CD4-positive, alpha-beta T cell (primary cell): Measurements from ENCODE around the gene CTNNA1. TPM values are rescaled to one million over a fixed set of nuclear protein-coding genes. Genes with fewer than 3 reads are reported as not detected.

ENCODE experiments used
- ATAC-seq: fragments of 200-7000 bp; cut with Tn5 transposase; one replicate; pipeline ENCODE4 v1.10.0; 2022; ENCODE audit warnings: mild to moderate bottlenecking; ENCODE audit not compliant: poor library complexity
- CTCF ChIA-PET: fragments of 350-600 bp; sonication (Branson Sonifier 250); formaldehyde crosslinking; loops from one replicate; lab custom pipeline; 2021; ENCODE audit warnings: antibody characterized with exemption, inconsistent platforms; lab: Charles Lee
- POLR2A ChIA-PET: fragments of 350-600 bp; sonication (Branson Sonifier 250); formaldehyde crosslinking; loops from one replicate; lab custom pipeline; 2021; ENCODE audit warnings: antibody characterized with exemption, inconsistent platforms; lab: Charles Lee
- DNase-seq, 14 experiments: peaks; one replicate each; pipeline ENCODE4 v3.0.0-alpha.2; 2013 to 2020; ENCODE audit warnings: mixed read lengths in 2 of 14
- H3K27ac ChIP-seq, 2 donors: one replicate each; pipeline versions ENCODE4 v1.5.1 to v1.7.0; 2013; ENCODE audit warnings: low read length in 2 of 2, low read depth in 1 of 2, mild to moderate bottlenecking in 1 of 2
- H3K27me3 ChIP-seq, 2 experiments: 1 replicate in 1 of 2; 2 replicates in 1 of 2; pipeline versions ENCODE4 v1.6.1 to v1.7.0; 2013; ENCODE audit warnings: low read length in 2 of 2, control low read depth in 1 of 2, mild to moderate bottlenecking in 1 of 2, moderate library complexity in 1 of 2; ENCODE audit not compliant: insufficient read depth in 2 of 2, control insufficient read depth in 1 of 2
- H3K36me3 ChIP-seq: one replicate; pipeline ENCODE4 v1.6.1; 2013; ENCODE audit warnings: low read length, control low read depth; ENCODE audit not compliant: insufficient read depth
- H3K4me1 ChIP-seq: one replicate; pipeline ENCODE4 v1.6.1; 2013; ENCODE audit warnings: low read length, control low read depth; ENCODE audit not compliant: insufficient read depth
- H3K4me3 ChIP-seq: one replicate; pipeline ENCODE4 v1.5.1; 2013; ENCODE audit warnings: mild to moderate bottlenecking, low read length, moderate library complexity
- H3K9me3 ChIP-seq, 2 experiments: 1 replicate in 1 of 2; 2 replicates in 1 of 2; pipeline versions ENCODE4 v1.6.1 to v1.7.0; 2013; ENCODE audit warnings: low read length in 2 of 2, mild to moderate bottlenecking in 2 of 2, control low read depth in 1 of 2, moderate library complexity in 1 of 2; ENCODE audit not compliant: control insufficient read depth in 1 of 2, insufficient read depth in 1 of 2
- H3K27ac Mint-ChIP-seq: one replicate; pipeline ENCODE4 v1.8.0; 2020; ENCODE audit warnings: mixed read lengths
- H3K27me3 Mint-ChIP-seq: one replicate; pipeline ENCODE4 v1.8.0; 2021; ENCODE audit warnings: mixed read lengths
- H3K36me3 Mint-ChIP-seq: one replicate; pipeline ENCODE4 v1.8.0; 2021; ENCODE audit warnings: low read depth, mixed read lengths
- H3K4me1 Mint-ChIP-seq: one replicate; pipeline ENCODE4 v1.8.0; 2021; ENCODE audit warnings: low read depth, mixed read lengths
- H3K4me3 Mint-ChIP-seq: one replicate; pipeline ENCODE4 v1.8.0; 2020; ENCODE audit warnings: mild to moderate bottlenecking, mixed read lengths
- H3K9me3 Mint-ChIP-seq: one replicate; pipeline ENCODE4 v1.8.0; 2020; ENCODE audit warnings: mixed read lengths
- CTCF ChIP-seq: fragments of 200-600 bp; IDR thresholded peaks from one replicate; pipeline ENCODE4 v1.8.0; 2022; ENCODE audit warnings: antibody characterized with exemption, mild to moderate bottlenecking
- intact Hi-C, 2 experiments: fragments of 100-400 bp; cut with DNase I in 1 of 2; cut with micrococcal nuclease in 1 of 2; formaldehyde crosslinking; loops; one replicate each; pipeline versions ENCODE4 v1.15.1 to v1.9.0; 2023 to 2025; cut with DNase I, micrococcal nuclease
- total RNA-seq, 174 experiments: library from RNA in 2 of 174; stranded (reverse) in 2 of 174; gene quantifications; one replicate each; pipeline ENCODE4 v1.2.3 and lab custom pipeline; 2021 to 2026

The CTNNA1 gene
- total RNA-seq, 2 experiments from 2014 or later: 6.0 to 6.7 TPM

GRCh38 chr5:138937392-138938387 lies 184.5 kb downstream of the CTNNA1 start:
- Histone ChIP-seq H3K9me3 (peaks cover 0 to 4% of the 10 kb centered on the region in 2 experiments), H3K27me3 (no peaks in the 10 kb centered on the region), H3K27ac (no peak overlapping the region), H3K36me3 (peaks cover 5% of the 10 kb centered on the region), H3K4me3 (no peak overlapping the region), H3K4me1 (no peaks in the 10 kb centered on the region)
- Mint-ChIP-seq H3K27ac (no peak overlapping the region), H3K4me1 (peaks cover 6% of the 10 kb centered on the region), H3K27me3 (no peaks in the 10 kb centered on the region), H3K4me3 (no peak overlapping the region), H3K36me3 (no peaks in the 10 kb centered on the region), H3K9me3 (no peaks in the 10 kb centered on the region)
- ATAC-seq (no peak), DNase-seq (no peak)
- intact Hi-C loops: no loop called here
- ChIA-PET POLR2A (no interaction called here), CTCF (no interaction called here)
- no peak for TF ChIP-seq CTCF

GRCh38 chr5:138938526-138938925 lies 185.3 kb downstream of the CTNNA1 start:
- no peak overlapping the region for H3K4me3 Mint-ChIP-seq
- H3K9me3 Mint-ChIP-seq: no peaks in the 10 kb centered on the region
- no peak for ATAC-seq

GRCh38 chr5:138942066-138942465 lies 188.8 kb downstream of the CTNNA1 start:
- ChIA-PET POLR2A (no interaction called here), CTCF (no interaction called here)
- no peaks in the 10 kb centered on the region for H3K27me3 ChIP-seq
- H3K9me3 ChIP-seq: peaks cover 0 to 4% of the 10 kb centered on the region in 2 experiments
- no peak for ATAC-seq
- no peaks in the 10 kb centered on the region for H3K27me3 Mint-ChIP-seq
- no peak overlapping the region for H3K4me3 ChIP-seq
- no peaks in the 10 kb centered on the region for H3K9me3 Mint-ChIP-seq
- intact Hi-C loops: no loop called here
- H3K36me3 ChIP-seq: peaks cover 6% of the 10 kb centered on the region
- H3K4me1 Mint-ChIP-seq: peaks cover 6% of the 10 kb centered on the region
- no peaks in the 10 kb centered on the region for H3K36me3 Mint-ChIP-seq
- no peak overlapping the region for H3K27ac ChIP-seq
- no peak overlapping the region for H3K4me3 Mint-ChIP-seq
- H3K4me1 ChIP-seq: no peaks in the 10 kb centered on the region
- TF ChIP-seq CTCF: no peak
- no peak overlapping the region for H3K27ac Mint-ChIP-seq
- no peak for DNase-seq

More at GRCh38 chr5:138938526-138938925, 185.3 kb downstream of the CTNNA1 start:
- H3K4me3 ChIP-seq: no peak overlapping the region
- H3K4me1 ChIP-seq: no peaks in the 10 kb centered on the region
- Mint-ChIP-seq H3K27ac (no peak overlapping the region), H3K4me1 (peaks cover 6% of the 10 kb centered on the region), H3K27me3 (no peaks in the 10 kb centered on the region), H3K36me3 (no peaks in the 10 kb centered on the region)
- H3K9me3 ChIP-seq: peaks cover 0 to 4% of the 10 kb centered on the region in 2 experiments
- DNase-seq: no peak
- H3K36me3 ChIP-seq: no peaks in the 10 kb centered on the region
- ChIA-PET CTCF (no interaction called here), POLR2A (no interaction called here)
- H3K27ac ChIP-seq: no peak overlapping the region
- TF ChIP-seq CTCF: no peak
- intact Hi-C loops: no loop called here
- no peaks in the 10 kb centered on the region for H3K27me3 ChIP-seq
